Globus pallidus (tissue), 1 donor: ENCODE data around the gene EDEM1.
"Not testable (repeated sequence)": the region's sequence is repeated elsewhere in the genome, so short reads cannot be mapped to it uniquely, and the experiment has no call there.

Experiments used
- DNase-seq: peaks from one replicate; pipeline ENCODE4 v3.0.0-alpha.2; 2015; ENCODE audit warnings: low spot score

Gene EDEM1

DNA sequence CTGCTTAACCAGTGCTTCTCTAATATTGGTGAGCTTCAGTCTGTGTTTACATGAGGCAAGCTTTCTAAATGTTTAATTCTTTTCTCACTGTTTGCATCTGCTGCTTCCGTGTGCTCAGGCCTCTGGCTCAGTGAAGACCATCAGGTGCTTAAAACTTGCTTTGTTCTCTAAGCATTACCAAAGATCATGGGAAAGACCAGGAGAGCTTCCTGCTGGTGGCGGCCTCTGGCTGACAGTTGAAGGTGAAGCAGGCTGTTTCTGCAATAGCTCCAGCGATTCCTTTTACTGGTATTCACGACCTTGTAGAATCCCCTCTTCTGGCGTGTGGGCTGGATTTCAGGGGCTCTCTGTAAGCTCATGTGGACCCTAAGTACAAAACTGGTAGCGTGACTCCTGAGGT is 45.1 kb downstream of the EDEM1 start:
- DNase-seq = no peak

DNA sequence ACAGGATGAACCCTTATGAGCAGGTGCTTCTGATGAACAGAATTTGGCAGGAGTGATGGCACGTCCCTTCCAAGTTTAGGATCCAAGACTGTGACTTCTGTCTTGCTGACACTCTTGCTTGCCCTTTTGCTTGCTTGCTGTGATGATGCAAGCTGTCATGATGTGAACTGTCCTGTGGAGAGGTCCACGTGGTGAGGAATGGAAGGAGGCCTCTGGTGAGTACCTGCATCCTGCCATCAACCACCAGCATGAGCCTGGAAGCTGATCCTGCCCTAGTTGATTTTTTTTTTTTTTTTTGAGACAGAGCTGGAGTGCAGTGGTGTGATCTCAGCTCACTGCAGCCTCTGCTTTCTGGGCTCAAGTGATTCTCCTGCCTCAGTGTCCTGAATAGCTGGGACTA is 45.5 kb downstream of the EDEM1 start:
- DNase-seq = no peak

- DNase-seq = no peak
These were observed 48.1 kb downstream of the EDEM1 start for GRCh38 chr3:5235655-5236054.

DNA sequence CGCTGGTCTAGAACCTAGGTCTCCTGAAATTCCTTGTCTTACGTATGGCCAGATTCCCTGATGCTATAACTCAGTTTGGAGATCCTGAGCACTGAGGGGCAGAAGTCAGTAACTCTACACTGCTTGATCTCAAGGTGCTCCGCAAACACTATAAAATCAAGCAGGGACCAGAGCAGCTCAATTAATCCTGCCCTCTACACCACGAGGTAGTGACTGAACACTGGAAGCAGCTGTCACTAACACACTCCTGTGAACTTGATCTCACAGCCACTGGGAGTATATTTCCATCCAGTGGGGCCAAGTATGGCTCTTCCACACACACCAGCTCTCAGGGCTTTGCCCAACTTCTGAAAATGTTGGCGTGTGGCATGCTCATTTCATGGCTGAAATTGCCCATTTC is 51.0 kb downstream of the EDEM1 start:
- no peak for DNase-seq

DNA sequence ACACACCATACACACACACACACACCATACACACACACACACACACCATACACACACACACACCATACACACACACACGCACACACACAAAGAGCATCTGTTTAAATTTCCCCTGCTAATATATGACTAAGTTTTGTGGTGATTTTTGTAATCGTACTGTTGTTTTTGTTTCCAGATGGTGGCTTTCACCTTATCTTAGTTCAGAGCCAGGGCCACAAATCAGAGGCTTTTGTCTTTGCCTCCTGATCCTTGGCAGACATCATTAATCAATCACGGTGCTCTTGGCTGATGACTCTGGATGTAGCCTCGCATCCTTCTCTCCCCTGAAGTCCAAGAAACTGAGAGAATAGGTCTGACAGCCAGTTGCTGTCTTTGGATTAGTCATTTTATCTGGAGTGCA is 52.1 kb downstream of the EDEM1 start:
- no peak for DNase-seq

- DNase-seq = no peak
These were observed 53.2 kb downstream of the EDEM1 start for GRCh38 chr3:5240740-5241139.

- not testable (repeated sequence) for DNase-seq
These were observed 55.3 kb downstream of the EDEM1 start for GRCh38 chr3:5242785-5243184.

- DNase-seq = no peak
These were observed 58.4 kb downstream of the EDEM1 start for GRCh38 chr3:5245927-5246326.

- DNase-seq = no peak
These were observed 61.3 kb downstream of the EDEM1 start for GRCh38 chr3:5248822-5249221.

- no peak for DNase-seq
These were observed 63.1 kb downstream of the EDEM1 start for GRCh38 chr3:5250467-5251195.

GRCh38 chr3:5251196-5251583 is 63.7 kb downstream of the EDEM1 start:
- no peak for DNase-seq

DNA sequence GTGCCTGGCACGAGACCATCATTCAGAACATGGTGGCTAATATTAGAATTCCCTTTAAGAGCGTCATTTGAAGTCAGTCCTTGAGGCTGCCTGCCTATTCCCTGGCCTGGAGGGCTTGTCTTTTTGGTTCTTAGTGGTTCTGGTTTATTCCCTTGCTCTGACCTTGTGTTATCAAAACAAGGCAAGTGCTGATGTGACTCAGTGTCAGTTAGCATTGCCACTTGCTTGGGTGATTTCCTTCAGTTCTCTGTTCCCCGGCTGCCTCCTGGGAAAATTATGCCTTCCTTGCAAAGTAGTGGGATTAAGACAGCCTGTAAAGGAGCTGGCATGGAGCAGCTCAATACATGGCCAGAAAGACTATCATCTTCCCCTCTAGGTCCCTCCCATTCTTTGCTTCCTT is 64.6 kb downstream of the EDEM1 start:
- DNase-seq = no peak

DNA sequence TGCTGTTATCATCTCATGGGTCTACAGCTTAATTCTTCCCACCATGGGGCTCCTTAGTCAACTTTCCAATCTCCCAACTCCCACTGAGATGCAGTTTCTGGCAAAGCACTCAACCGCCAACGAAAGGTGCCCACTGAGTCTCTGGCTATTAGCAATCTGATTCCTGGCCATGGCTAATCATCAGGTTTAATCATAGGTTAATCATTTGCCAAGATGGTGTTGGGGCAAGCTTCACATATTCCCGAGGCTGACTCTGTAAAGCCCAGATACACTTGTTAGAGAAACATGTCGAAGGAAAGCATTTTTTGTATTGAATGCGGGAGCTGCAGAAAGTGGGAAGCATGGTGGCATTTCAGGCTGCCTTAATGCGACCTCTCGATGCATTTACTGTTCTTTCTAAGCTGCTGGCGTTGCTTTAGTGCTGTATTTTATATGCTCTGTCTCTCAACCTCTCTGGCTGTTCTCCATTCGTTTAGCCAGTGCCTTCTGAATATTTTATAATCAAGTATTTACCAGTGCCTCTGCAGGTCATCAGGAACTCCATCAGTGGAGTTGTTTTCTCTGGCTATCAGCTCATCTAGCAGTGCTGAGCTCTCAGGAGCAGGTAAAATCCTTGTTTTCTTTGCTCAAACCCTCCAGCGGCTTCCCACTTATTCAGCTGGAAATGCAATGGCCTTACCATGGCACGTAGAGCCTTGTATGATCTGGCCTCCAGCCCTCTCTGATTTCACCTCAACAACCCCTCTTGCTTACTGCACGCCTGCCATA is 67.0 kb downstream of the EDEM1 start:
- no peak for DNase-seq

- DNase-seq = no peak
These were observed 68.2 kb downstream of the EDEM1 start for GRCh38 chr3:5255404-5256344.

DNA sequence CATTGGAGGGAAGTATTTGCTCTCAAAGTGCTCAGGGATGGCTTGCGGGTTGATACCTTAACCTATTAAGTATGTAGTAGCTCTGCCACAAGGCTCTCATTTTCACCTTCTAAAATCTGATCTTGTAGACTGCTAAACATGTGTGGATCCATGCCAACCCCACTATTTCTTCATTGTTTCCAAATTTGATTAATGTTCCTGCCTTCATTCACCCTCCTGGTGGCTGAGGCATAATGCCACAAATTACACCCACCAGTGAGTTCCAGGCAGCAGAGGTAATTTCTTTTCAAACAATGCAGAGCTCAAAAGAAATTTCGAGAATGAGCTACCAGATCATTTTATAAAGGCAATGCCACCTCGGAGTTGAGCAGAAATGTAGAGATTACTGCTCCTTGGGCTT is 71.0 kb downstream of the EDEM1 start:
- no peak for DNase-seq

DNA sequence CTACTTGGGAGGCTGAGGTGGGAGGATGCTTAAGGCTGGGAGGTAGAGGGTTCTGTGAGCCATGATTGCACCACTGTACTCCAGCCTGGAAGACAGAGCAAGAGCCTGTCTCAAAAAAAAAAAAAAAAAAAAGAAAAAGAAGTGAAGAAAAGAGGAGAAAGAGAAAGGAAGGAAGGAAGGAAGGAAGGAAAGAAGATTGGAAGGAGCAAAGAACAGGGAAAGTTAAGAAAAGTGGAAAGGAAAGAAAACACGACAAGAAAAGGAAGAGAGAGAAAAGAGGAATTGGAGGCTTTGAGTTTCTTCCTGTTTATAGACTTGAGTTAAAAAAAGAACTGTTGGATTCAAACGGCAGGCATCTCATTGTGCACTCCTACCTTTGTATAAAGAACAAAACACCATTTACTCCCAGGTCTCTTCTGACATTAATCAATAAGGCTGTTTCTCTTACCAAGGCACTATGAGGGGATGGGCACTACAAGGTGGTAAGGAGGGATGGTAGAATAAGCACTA is 73.5 kb downstream of the EDEM1 start:
- DNase-seq = no peak

GRCh38 chr3:5262507-5262906 is 75.0 kb downstream of the EDEM1 start:
- no peak for DNase-seq

- DNase-seq = no peak
These were observed 76.6 kb downstream of the EDEM1 start for GRCh38 chr3:5264093-5264600.

DNA sequence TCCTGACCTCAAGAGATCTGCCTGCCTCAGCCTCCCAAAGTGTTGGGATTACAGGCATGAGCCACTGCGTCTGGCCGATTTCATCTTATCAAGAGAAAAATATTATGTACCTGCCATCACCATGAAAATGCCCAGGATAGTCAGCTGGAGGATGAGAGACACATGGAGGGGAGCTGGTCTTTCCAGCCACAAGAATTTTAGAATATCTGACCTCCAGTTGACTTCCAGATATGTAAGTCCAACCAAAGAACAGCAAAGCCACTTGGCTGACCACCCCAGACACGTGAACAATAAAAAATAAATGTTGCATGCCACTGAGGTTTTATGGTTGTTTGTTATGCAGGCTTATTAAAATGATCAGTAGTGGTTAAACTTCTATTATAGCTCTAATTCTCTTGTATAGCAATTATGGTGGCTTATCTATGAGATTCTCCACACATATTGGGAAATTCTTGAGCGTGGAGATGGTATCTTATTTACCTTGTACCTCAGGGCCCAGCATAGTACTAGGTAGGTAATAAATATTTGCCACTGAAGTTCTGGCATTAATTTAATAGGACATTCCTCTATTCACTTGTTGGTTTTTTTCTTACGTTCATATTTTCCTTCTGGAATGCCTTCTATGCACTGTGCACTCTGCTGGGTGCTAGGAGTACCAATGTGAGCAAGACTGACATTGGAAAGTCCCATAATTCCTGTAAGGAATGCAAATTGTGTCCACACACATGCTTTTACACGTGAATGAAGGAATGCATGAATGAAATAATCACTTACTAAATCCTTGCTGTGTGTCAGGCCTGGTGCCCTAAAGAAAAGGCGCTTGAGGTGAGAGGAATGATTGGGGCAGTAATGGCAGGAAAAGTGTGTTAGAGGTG is 77.6 kb downstream of the EDEM1 start:
- DNase-seq = no peak

DNA sequence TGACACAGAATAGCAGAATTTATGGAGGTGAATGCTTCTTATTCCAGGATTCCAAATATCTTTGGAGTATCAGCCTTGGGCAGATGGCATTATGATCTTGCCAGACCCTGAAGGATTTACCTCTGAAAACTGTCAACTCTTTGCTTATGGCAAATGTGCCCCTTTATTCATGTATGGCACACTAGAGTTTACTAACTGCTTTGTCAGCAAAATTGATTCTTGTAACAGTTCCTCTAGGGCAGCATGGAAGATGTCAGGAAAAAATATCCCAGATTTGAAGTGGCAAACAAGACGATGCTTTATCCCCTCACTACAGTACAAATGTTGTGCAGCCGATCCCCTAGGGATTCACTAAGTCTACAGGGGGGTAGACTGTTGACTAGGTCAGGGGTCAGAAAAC is 79.7 kb downstream of the EDEM1 start:
- no peak for DNase-seq

- DNase-seq = no peak
These were observed 80.4 kb downstream of the EDEM1 start for GRCh38 chr3:5267889-5268288.
